Measurements from ENCODE around the gene DNAJC6. TPM values are rescaled to one million over a fixed set of nuclear protein-coding genes. Genes with fewer than 3 reads are reported as not detected.

The DNAJC6 gene
- total RNA-seq, 1 experiment from 2014 or later, result 4.0 TPM

DNA sequence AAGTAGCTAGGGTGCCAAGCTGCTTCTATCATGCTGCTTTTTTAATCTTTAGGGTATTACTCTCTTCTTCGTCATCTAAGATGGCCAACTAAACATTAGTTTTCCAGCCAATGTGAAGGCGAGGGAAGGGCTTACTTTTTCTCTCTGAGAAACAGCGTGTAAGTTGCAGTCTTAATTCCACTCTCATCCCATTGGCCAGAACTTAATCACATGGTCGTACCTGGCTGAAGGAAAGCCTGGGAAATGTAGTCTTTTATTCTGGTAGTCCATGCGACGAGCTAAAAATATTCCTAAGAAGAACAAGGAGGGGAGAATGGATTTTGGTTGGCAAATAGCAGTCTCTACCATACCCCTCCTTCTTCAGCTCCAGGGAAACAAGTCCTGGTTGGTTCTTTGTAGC, 21.5 kb downstream of the DNAJC6 start:
- no TSS peak for BruUV-seq (replicated peaks)
- ATAC-seq (no peak), DNase-seq (ENCODE audit: low read depth, low spot score) (no peak)
- intact Hi-C loops (cut with micrococcal nuclease; ENCODE audit: unreplicated experiment), result no loop called here
- Histone ChIP-seq H3K9me3 (ENCODE audit: control insufficient read depth, insufficient read depth, low read depth, low read length) (no peaks in the 10 kb centered on the region), H3K27me3 (ENCODE audit: control insufficient read depth, insufficient read depth, low read length) (no peaks in the 10 kb centered on the region), H3K36me3 (ENCODE audit: control insufficient read depth, insufficient read depth, low read length) (no peaks in the 10 kb centered on the region), H3K4me3 (ENCODE audit: low read depth in 2 of 2, low read length in 2 of 2) (no peak overlapping the region), H3K4me1 (ENCODE audit: control insufficient read depth, insufficient read depth, low read length) (no peaks in the 10 kb centered on the region), H3K27ac (ENCODE audit: low read length) (no peak overlapping the region)
- POLR2A ChIA-PET, result no interaction called here
- TF ChIP-seq POLR2AphosphoS5 (IDR thresholded peaks at IDR 0.05; ENCODE audit: low read depth, low read length) (no peak), SIN3A (IDR thresholded peaks at IDR 0.05; ENCODE audit: borderline replicate concordance, insufficient read depth, low read depth, low read length) (no peak), TCF7L2 (IDR thresholded peaks at IDR 0.05; ENCODE audit: low read depth, low read length) (no peak)
- TF ChIP-seq, protein P1, sequence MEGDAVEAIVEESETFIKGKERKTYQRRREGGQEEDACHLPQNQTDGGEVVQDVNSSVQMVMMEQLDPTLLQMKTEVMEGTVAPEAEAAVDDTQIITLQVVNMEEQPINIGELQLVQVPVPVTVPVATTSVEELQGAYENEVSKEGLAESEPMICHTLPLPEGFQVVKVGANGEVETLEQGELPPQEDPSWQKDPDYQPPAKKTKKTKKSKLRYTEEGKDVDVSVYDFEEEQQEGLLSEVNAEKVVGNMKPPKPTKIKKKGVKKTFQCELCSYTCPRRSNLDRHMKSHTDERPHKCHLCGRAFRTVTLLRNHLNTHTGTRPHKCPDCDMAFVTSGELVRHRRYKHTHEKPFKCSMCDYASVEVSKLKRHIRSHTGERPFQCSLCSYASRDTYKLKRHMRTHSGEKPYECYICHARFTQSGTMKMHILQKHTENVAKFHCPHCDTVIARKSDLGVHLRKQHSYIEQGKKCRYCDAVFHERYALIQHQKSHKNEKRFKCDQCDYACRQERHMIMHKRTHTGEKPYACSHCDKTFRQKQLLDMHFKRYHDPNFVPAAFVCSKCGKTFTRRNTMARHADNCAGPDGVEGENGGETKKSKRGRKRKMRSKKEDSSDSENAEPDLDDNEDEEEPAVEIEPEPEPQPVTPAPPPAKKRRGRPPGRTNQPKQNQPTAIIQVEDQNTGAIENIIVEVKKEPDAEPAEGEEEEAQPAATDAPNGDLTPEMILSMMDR (IDR thresholded peaks at IDR 0.05), result no peak
- TF ChIP-seq, protein P2, sequence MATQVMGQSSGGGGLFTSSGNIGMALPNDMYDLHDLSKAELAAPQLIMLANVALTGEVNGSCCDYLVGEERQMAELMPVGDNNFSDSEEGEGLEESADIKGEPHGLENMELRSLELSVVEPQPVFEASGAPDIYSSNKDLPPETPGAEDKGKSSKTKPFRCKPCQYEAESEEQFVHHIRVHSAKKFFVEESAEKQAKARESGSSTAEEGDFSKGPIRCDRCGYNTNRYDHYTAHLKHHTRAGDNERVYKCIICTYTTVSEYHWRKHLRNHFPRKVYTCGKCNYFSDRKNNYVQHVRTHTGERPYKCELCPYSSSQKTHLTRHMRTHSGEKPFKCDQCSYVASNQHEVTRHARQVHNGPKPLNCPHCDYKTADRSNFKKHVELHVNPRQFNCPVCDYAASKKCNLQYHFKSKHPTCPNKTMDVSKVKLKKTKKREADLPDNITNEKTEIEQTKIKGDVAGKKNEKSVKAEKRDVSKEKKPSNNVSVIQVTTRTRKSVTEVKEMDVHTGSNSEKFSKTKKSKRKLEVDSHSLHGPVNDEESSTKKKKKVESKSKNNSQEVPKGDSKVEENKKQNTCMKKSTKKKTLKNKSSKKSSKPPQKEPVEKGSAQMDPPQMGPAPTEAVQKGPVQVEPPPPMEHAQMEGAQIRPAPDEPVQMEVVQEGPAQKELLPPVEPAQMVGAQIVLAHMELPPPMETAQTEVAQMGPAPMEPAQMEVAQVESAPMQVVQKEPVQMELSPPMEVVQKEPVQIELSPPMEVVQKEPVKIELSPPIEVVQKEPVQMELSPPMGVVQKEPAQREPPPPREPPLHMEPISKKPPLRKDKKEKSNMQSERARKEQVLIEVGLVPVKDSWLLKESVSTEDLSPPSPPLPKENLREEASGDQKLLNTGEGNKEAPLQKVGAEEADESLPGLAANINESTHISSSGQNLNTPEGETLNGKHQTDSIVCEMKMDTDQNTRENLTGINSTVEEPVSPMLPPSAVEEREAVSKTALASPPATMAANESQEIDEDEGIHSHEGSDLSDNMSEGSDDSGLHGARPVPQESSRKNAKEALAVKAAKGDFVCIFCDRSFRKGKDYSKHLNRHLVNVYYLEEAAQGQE (IDR thresholded peaks at IDR 0.05; ENCODE audit: insufficient read depth in 1 of 2, low read depth in 2 of 2, low read length in 1 of 2), result no peak
- in situ Hi-C loops (cut with HindIII; ENCODE audit: low pct_unique_long_range_greater_than_20kb, low sequenced_read_pairs), result no loop called here
- CTCF ChIA-PET, result interaction anchor here (0.6 kb wide), 1 partner anchor 1369 kb away, joined by 9 read pairs; no protein-coding TSS in a partner anchor

DNA sequence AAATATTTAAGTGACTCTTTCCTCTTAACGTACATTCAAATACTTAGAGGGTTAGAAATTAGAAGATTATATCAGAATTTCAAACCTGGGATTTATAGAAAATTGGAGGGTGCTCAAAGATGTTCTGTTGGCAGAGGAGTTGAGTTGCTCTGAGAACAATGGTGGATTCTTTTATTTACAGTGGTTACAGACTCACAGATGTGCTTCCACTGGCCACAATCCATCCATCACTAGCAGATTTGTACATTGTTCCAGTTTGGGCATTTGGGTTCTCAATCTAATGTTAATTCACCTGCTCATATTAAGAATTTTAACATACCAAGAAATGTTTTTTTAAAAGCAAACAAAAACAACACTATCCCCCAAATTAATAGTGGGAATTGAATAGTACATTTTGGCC, 23.5 kb downstream of the DNAJC6 start:
- no peak overlapping the region for H3K27ac ChIP-seq (ENCODE audit: low read length)
- H3K36me3 ChIP-seq (ENCODE audit: control insufficient read depth, insufficient read depth, low read length), result no peaks in the 10 kb centered on the region
- no peaks in the 10 kb centered on the region for H3K27me3 ChIP-seq (ENCODE audit: control insufficient read depth, insufficient read depth, low read length)
- no TSS peak for BruUV-seq (replicated peaks)
- TF ChIP-seq, protein P2 (IDR thresholded peaks at IDR 0.05; ENCODE audit: insufficient read depth in 1 of 2, low read depth in 2 of 2, low read length in 1 of 2), result no peak
- TF ChIP-seq, protein P1 (IDR thresholded peaks at IDR 0.05), result no peak
- no peak for TF ChIP-seq SIN3A (IDR thresholded peaks at IDR 0.05; ENCODE audit: borderline replicate concordance, insufficient read depth, low read depth, low read length)
- no peak for TF ChIP-seq TCF7L2 (IDR thresholded peaks at IDR 0.05; ENCODE audit: low read depth, low read length)
- TF ChIP-seq POLR2AphosphoS5 (IDR thresholded peaks at IDR 0.05; ENCODE audit: low read depth, low read length), result no peak
- ChIA-PET POLR2A (no interaction called here), CTCF (no interaction called here)
- in situ Hi-C loops (cut with HindIII; ENCODE audit: low pct_unique_long_range_greater_than_20kb, low sequenced_read_pairs), result no loop called here
- intact Hi-C loops (cut with micrococcal nuclease; ENCODE audit: unreplicated experiment), result no loop called here
- H3K4me3 ChIP-seq (ENCODE audit: low read depth in 2 of 2, low read length in 2 of 2), result no peak overlapping the region
- no peak for DNase-seq (ENCODE audit: low read depth, low spot score)
- H3K9me3 ChIP-seq (ENCODE audit: control insufficient read depth, insufficient read depth, low read depth, low read length), result no peaks in the 10 kb centered on the region
- no peak for ATAC-seq
- H3K4me1 ChIP-seq (ENCODE audit: control insufficient read depth, insufficient read depth, low read length), result no peaks in the 10 kb centered on the region
